K562 (cell line): Measurements from ENCODE around the gene ZNF426. TPM values are rescaled to one million over a fixed set of nuclear protein-coding genes. Genes with fewer than 3 reads are reported as not detected.

Experiments used
- ATF7 ChIP-seq: fragments of 450-650 bp; IDR thresholded peaks from 2 replicates; pipeline ENCODE4 v1.7.1; 2014; ENCODE audit warnings: mild to moderate bottlenecking, moderate library complexity
- CHD7 ChIP-seq: fragments of 200-600 bp; sonication (generic); IDR thresholded peaks from one replicate; pipeline ENCODE4 v1.6.1; 2012; ENCODE audit warnings: mild to moderate bottlenecking, low read depth, low read length, inconsistent platforms
- EHMT2 ChIP-seq: fragments of 450-650 bp; IDR thresholded peaks from 2 replicates; pipeline ENCODE4 v1.6.1; 2018; ENCODE audit warnings: antibody characterized with exemption
- FOXJ2 ChIP-seq: fragments of 200-800 bp; sonication (Bioruptor generic); IDR thresholded peaks from 2 replicates; pipeline ENCODE4 v1.6.1; 2016; ENCODE audit warnings: missing genetic modification characterization, missing compliant biosample characterization
- HIVEP1 ChIP-seq: fragments of 250-450 bp; sonication (Bioruptor Pico); IDR thresholded peaks from 2 replicates; pipeline ENCODE4 v1.4.0; 2020; ENCODE audit warnings: mild to moderate bottlenecking
- HOXB6 ChIP-seq: fragments of 250-450 bp; sonication (Bioruptor Pico); IDR thresholded peaks from 2 replicates; pipeline ENCODE4 v1.5.1; 2022; ENCODE audit warnings: mild to moderate bottlenecking, borderline replicate concordance
- PREB ChIP-seq: sonication (generic); formaldehyde crosslinking; IDR thresholded peaks from 2 replicates; pipeline ENCODE4 v1.8.1; 2023; ENCODE audit warnings: mild to moderate bottlenecking, missing genetic modification reagents
- RBFOX2 ChIP-seq: fragments of 200-400 bp; formaldehyde crosslinking; IDR thresholded peaks from 2 replicates; pipeline ENCODE4 v1.6.1; 2017; ENCODE audit warnings: low read depth, mild to moderate bottlenecking, low read length, moderate library complexity
- YBX1 ChIP-seq: fragments of 450-650 bp; IDR thresholded peaks from 2 replicates; pipeline ENCODE4 v1.7.1; 2016; ENCODE audit warnings: mild to moderate bottlenecking
- polyA plus RNA-seq, 8 experiments: library from polyadenylated mRNA; depleted of rRNA in 4 of 8; stranded (reverse) in 5 of 8; unstranded in 3 of 8; fragments of >200 nt; fragmentation: Nextera tagmentation in 2 of 8; fragmentation: Illumina TruSeq in 1 of 8; extraction: Ambion mirVana in 2 of 8; extraction: Trizol in 1 of 8; gene quantifications; 2 replicates each; pipeline versions ENCODE4 v1.2.1 to v1.2.3, GENCODE V29; 2011 to 2014; ENCODE audit warnings: inconsistent platforms in 1 of 8, missing spikeins in 1 of 8
- total RNA-seq, 7 experiments: library from RNA; depleted of rRNA in 6 of 7; stranded (reverse); fragments of >200 nt in 6 of 7; fragmentation: Illumina TruSeq in 2 of 7; extraction: Trizol in 2 of 7; gene quantifications; 2 replicates each; pipeline versions ENCODE4 v1.2.1 to v1.2.3, GENCODE V29; 2011 to 2021; ENCODE audit warnings: low replicate concordance in 1 of 7
- TF ChIP-seq, protein P1 (sequence below): fragments of 450-650 bp; IDR thresholded peaks from 2 replicates; pipeline ENCODE4 v1.6.1; 2018; ENCODE audit not compliant: partially characterized antibody

The ZNF426 gene
- total and polyA plus RNA-seq, 9 of the 15 experiments (the other 6 are each of a cell fraction or from before 2014, with no cell fraction given) = 3.2 to 14.3 (median 6.9) TPM

DNA sequence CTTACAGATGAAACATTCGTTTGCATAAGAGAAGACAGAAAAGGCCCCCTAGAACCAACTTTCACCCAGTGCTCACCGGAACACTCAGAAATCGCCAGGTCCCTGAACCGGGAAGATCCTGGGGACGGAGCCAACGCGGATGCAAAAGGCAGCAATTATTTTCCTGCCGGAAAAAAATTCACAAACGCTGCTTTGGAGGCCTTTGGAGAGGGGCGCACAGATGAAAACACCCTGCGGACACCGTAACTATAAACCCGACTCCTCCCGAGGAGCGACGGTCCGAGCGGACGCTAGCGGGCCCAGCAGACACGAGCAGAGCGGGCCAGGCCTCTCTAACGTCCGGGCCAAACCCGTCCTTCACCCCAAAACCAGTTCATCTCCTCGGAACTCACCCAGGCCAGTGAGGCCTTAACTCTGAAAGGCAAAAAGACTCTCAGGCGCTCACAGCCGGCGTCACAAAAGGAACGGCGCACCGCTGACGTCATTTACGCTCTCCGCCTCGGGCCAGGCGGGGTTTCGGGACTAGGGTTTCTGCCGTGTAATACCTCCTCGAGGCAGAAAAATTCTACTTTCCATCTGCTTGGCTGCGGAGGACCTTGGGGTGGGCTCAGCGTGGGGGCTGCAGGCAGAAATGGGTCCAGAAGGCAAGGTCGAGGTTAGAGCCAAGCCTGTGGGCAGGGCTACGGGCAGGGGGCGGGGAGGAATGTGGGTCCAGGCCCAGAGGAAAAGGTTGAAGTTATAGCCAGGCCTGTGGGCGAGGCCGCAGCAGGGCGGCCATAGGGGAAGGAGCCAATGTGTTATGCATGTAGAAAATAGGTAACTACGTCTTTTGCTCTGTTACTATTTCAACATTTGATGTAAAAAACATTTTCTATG is at the start of gene ZNF426 (continued):
- TF ChIP-seq PREB (no peak), YBX1 (no peak), EHMT2 (peak; percentile 80), ATF7 (peak; percentile 98), HOXB6 (CRISPR knock-in tag) (no peak), RBFOX2 (peak; percentile 91), CHD7 (no peak), HIVEP1 (no peak), FOXJ2 (tag) (no peak)
- TF ChIP-seq, protein P1, sequence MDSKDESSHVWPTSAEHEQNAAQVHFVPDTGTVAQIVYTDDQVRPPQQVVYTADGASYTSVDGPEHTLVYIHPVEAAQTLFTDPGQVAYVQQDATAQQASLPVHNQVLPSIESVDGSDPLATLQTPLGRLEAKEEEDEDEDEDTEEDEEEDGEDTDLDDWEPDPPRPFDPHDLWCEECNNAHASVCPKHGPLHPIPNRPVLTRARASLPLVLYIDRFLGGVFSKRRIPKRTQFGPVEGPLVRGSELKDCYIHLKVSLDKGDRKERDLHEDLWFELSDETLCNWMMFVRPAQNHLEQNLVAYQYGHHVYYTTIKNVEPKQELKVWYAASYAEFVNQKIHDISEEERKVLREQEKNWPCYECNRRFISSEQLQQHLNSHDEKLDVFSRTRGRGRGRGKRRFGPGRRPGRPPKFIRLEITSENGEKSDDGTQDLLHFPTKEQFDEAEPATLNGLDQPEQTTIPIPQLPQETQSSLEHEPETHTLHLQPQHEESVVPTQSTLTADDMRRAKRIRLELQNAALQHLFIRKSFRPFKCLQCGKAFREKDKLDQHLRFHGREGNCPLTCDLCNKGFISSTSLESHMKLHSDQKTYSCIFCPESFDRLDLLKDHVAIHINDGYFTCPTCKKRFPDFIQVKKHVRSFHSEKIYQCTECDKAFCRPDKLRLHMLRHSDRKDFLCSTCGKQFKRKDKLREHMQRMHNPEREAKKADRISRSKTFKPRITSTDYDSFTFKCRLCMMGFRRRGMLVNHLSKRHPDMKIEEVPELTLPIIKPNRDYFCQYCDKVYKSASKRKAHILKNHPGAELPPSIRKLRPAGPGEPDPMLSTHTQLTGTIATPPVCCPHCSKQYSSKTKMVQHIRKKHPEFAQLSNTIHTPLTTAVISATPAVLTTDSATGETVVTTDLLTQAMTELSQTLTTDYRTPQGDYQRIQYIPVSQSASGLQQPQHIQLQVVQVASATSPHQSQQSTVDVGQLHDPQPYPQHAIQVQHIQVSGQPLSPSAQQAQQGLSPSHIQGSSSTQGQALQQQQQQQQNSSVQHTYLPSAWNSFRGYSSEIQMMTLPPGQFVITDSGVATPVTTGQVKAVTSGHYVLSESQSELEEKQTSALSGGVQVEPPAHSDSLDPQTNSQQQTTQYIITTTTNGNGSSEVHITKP = no peak
